GM12872 (cell line): ENCODE measurements around the gene TBX1.

Experiments used
- CTCF ChIP-seq: IDR thresholded peaks from 3 replicates; pipeline ENCODE4 v1.5.1; 2011; ENCODE audit warnings: low read depth, mild to moderate bottlenecking, low read length, moderate library complexity; ENCODE audit not compliant: insufficient read depth

Gene TBX1

DNA sequence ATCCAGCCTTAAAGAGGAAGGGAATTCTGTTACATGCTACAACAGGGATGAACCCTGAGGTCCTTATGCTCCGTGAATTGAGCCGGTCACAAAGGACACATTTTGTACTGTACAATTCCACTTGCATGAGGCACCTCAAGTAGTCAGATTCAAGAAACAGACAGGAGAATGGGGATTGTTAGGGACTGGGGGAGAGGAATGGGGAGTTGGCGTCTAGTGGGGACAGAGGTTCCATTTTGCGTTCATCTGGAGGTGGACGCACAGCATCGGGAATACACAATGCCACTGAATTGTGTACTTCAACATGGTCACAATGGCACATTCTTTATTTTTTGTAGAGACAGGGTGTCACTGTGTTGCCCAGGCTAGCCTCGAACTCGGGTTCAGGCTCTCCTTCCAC lies 14.1 kb downstream of the TBX1 start:
- no peak for TF ChIP-seq CTCF

GRCh38 chr22:19775496-19776325 lies 15.1 kb downstream of the TBX1 start:
- TF ChIP-seq CTCF: no peak

GRCh38 chr22:19776433-19777031 lies 16.0 kb downstream of the TBX1 start:
- no peak for TF ChIP-seq CTCF

GRCh38 chr22:19779011-19779421 lies 18.4 kb downstream of the TBX1 start:
- TF ChIP-seq CTCF: no peak

DNA sequence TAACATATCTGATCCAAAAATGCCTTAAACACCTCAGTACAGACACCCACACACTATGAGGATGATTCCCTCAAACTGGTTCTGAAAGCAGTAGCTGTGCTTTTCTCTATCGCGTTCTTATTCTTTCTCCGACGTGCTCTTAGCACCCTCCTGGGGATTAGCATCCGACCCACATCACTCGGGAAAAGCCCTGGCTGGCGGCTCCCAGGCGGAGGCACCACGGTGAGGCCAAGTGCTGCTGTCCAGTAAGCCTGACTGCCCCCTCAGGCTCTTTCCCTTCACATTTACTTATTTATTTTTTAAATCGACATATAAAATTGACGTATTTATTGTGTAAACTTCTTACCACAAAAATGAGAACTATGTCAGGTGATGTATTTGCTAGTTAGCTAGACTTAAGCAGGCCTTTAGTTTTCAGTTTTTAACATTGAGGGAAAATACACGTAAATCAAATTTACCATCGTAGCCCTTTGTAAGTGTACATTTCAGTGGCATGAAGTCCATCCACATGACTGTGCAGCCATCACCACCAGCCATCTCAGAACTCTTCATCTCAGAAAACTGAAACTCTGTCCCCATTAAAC lies 19.2 kb downstream of the TBX1 start:
- no peak for TF ChIP-seq CTCF

DNA sequence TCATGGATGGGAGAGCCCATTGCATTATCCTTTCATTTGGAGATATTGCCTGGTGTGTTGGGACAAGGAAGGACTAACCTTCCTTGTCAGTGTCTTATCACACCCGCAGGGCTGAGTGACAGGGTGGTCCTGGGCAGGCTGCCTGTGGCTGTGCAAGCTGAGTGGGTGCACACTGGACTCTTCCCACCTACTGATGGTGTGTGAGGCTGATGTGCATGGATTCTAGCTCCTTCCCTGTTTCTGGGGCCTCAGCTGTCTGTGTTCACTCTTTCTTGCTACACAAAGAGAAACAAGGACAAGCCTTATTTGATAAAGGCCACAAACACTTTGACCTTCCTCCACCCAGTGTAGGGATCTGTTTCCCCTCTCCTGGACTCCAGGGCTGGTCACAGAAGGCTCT lies 22.0 kb downstream of the TBX1 start:
- no peak for TF ChIP-seq CTCF

DNA sequence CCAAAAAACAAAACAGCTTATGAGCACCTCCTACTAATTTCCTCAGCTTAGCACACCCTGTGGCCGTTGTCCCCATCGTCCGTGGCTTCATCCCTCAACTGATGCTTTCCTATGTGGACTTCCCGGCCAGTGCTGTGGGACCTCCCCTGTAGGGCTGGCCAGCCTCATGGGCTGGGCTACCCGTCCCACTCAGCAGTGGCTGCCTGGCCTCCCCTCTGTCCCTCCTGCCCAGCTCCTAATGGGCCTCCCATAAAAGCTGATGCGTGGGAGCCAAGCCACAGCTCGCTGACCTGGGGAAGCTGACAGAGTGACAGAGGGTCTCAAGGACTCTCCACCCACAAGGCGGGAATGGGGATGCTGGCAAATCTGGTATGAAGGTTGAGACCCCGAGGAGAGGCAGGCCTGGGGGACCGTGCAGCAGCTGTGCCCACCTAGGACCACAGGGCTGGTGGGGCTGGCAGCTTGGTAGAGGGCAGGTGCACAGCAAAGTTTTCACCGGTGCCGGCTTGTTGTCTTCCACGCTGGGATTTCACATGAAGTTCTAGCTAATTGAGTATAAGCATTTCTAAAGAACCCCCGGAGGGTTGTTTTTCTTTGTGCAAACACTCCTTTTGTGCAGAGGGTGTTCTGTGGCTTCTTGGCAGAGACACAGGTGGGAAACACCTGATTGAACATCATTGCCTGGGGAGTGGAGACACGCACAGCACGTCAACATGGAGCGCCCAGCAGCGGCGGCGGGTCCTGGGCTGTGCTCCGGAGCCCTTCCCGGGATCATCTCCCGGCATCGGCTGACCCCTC lies 23.2 kb downstream of the TBX1 start:
- no peak for TF ChIP-seq CTCF
